OCI-LY1 (cell line): Measurements from ENCODE around the gene TRANK1.

Experiments
- H2AFZ ChIP-seq: fragments of 200-600 bp; sonication (generic), shearing (Covaris generic); 2 replicates; pipeline ENCODE4 v1.6.0; 2014; ENCODE audit warnings: antibody characterized with exemption, mild to moderate bottlenecking, low read length
- H3F3A ChIP-seq: fragments of 200-600 bp; sonication (generic), shearing (Covaris generic); 2 replicates; pipeline ENCODE4 v1.6.0; 2014; ENCODE audit warnings: mild to moderate bottlenecking, antibody characterized with exemption, low read length, moderate library complexity; ENCODE audit not compliant: insufficient read depth
- H3K27ac ChIP-seq: fragments of 200-600 bp; sonication (generic); 2 replicates; pipeline ENCODE4 v1.5.1; 2014; ENCODE audit warnings: low read length, mixed run types, mild to moderate bottlenecking, low read depth; ENCODE audit not compliant: poor library complexity, severe bottlenecking
- H3K27me3 ChIP-seq: fragments of 200-600 bp; sonication (generic); 2 replicates; pipeline ENCODE4 v1.6.0; 2014; ENCODE audit warnings: antibody characterized with exemption, mild to moderate bottlenecking, low read length, moderate library complexity; ENCODE audit not compliant: insufficient read depth
- H3K36me3 ChIP-seq: fragments of 200-600 bp; sonication (generic); 2 replicates; pipeline ENCODE4 v1.6.1; 2014; ENCODE audit warnings: mild to moderate bottlenecking, antibody characterized with exemption, low read length, moderate library complexity, mixed read lengths; ENCODE audit not compliant: insufficient read depth
- H3K4me1 ChIP-seq: fragments of 200-600 bp; sonication (generic); 2 replicates; pipeline ENCODE4 v1.5.1; 2014; ENCODE audit warnings: mild to moderate bottlenecking, low read length, moderate library complexity; ENCODE audit not compliant: insufficient read depth, severe bottlenecking
- H3K4me2 ChIP-seq: fragments of 200-600 bp; sonication (generic), shearing (Covaris generic); 2 replicates; pipeline ENCODE4 v1.6.1; 2014; ENCODE audit warnings: low read length
- H3K4me3 ChIP-seq: fragments of 200-600 bp; sonication (generic); 2 replicates; pipeline ENCODE4 v1.5.1; 2014; ENCODE audit warnings: low read length, low read depth, mild to moderate bottlenecking, mixed read lengths; ENCODE audit not compliant: poor library complexity, severe bottlenecking
- H3K79me2 ChIP-seq: fragments of 200-600 bp; shearing (Covaris generic); 2 replicates; pipeline ENCODE4 v1.6.1; 2016; ENCODE audit warnings: mixed run types, low read length, mixed read lengths; ENCODE audit not compliant: insufficient read depth
- H3K9ac ChIP-seq: fragments of 200-600 bp; sonication (generic), shearing (Covaris generic); 2 replicates; pipeline ENCODE4 v1.6.1; 2014; ENCODE audit warnings: mild to moderate bottlenecking, low read length, mixed read lengths
- H3K9me2 ChIP-seq: fragments of 200-600 bp; sonication (generic), shearing (Covaris generic); 2 replicates; pipeline ENCODE4 v1.6.1; 2014; ENCODE audit warnings: low read depth, mild to moderate bottlenecking, low read length, mixed read lengths
- H3K9me3 ChIP-seq: fragments of 200-600 bp; shearing (Covaris generic); 2 replicates; pipeline ENCODE4 v1.6.1; 2014; ENCODE audit warnings: low read length, mixed read lengths
- H4K20me1 ChIP-seq: fragments of 200-600 bp; sonication (generic), shearing (Covaris generic); 2 replicates; pipeline ENCODE4 v1.6.0; 2016; ENCODE audit warnings: mild to moderate bottlenecking, low read length; ENCODE audit not compliant: insufficient read depth
- EZH2 ChIP-seq: fragments of 200-600 bp; sonication (generic), shearing (Covaris generic); IDR thresholded peaks from 2 replicates; pipeline ENCODE4 v1.8.0; 2017; ENCODE audit warnings: borderline replicate concordance, mixed run types, mild to moderate bottlenecking, antibody characterized with exemption, low read length, moderate library complexity, mixed read lengths
- TF ChIP-seq, protein P1 (sequence below): fragments of 200-600 bp; sonication (generic), shearing (Covaris generic); IDR thresholded peaks from 2 replicates; pipeline ENCODE4 v1.5.1; 2017; ENCODE audit warnings: mild to moderate bottlenecking, antibody characterized with exemption, low read length, moderate library complexity, mixed read lengths

Gene TRANK1

DNA sequence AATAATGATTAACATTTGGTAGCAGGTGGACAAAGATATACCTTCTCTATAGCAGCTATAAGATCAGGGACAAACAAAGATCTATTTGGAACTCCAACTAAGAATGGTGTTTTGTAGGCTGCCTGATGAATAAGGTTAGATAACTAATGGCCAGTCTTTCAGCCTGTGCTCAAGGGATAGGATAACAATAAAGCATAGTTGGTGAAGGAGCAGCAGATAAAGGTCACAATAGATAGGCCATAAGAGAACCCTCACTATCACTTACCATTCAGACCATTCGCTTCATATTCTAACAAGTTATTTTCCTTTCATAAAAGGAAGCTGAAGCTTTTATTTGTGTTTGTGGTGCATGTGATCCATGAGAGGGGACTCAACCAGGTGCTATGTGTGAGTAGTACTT is 28.3 kb upstream of the TRANK1 start:
- peaks cover 19% of the 10 kb centered on the region for H3K4me1 ChIP-seq

DNA sequence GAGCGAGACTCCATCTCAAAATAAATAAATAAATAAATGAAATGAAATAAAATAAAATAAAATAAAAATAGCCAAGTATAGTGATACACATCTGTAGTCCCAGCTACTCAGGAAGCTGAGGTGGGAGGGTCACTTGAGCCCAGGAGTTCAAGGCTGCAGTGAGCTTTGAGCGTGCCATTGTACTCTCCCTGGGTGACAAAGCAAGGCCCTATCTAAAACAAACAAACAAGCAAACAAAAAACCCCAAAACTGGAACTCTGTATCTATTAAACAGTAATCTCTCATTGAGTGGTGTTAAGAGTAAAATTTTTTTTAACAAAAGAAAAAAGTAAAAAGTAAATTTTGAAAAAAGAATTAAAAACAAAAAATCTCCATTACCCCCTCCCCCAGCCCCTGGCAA is 27.3 kb upstream of the TRANK1 start:
- H3K27me3 ChIP-seq: no peaks in the 10 kb centered on the region
- no peak overlapping the region for H3K27ac ChIP-seq
- H3K79me2 ChIP-seq: no peaks in the 10 kb centered on the region
- H3K36me3 ChIP-seq: no peaks in the 10 kb centered on the region
- H3K4me1 ChIP-seq: peaks cover 19% of the 10 kb centered on the region
- H4K20me1 ChIP-seq: no peaks in the 10 kb centered on the region
- no peak overlapping the region for H2AFZ ChIP-seq
- H3K9me2 ChIP-seq: no peaks in the 10 kb centered on the region
- no peak overlapping the region for H3K4me2 ChIP-seq
- no peaks in the 10 kb centered on the region for H3F3A ChIP-seq
- no peaks in the 10 kb centered on the region for H3K9me3 ChIP-seq
- no peak overlapping the region for H3K4me3 ChIP-seq
- no peak overlapping the region for H3K9ac ChIP-seq
- TF ChIP-seq EZH2: no peak
- TF ChIP-seq, protein P1, sequence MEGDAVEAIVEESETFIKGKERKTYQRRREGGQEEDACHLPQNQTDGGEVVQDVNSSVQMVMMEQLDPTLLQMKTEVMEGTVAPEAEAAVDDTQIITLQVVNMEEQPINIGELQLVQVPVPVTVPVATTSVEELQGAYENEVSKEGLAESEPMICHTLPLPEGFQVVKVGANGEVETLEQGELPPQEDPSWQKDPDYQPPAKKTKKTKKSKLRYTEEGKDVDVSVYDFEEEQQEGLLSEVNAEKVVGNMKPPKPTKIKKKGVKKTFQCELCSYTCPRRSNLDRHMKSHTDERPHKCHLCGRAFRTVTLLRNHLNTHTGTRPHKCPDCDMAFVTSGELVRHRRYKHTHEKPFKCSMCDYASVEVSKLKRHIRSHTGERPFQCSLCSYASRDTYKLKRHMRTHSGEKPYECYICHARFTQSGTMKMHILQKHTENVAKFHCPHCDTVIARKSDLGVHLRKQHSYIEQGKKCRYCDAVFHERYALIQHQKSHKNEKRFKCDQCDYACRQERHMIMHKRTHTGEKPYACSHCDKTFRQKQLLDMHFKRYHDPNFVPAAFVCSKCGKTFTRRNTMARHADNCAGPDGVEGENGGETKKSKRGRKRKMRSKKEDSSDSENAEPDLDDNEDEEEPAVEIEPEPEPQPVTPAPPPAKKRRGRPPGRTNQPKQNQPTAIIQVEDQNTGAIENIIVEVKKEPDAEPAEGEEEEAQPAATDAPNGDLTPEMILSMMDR: no peak

More for the DNA sequence above, 28.3 kb upstream of the TRANK1 start:
- no peak for TF ChIP-seq EZH2
- TF ChIP-seq, protein P1: no peak
- H3K36me3 ChIP-seq: no peaks in the 10 kb centered on the region
- H3K79me2 ChIP-seq: no peaks in the 10 kb centered on the region
- H3K9me3 ChIP-seq: no peaks in the 10 kb centered on the region
- no peaks in the 10 kb centered on the region for H3F3A ChIP-seq
- no peak overlapping the region for H2AFZ ChIP-seq
- H3K9me2 ChIP-seq: no peaks in the 10 kb centered on the region
- H4K20me1 ChIP-seq: no peaks in the 10 kb centered on the region
- H3K27ac ChIP-seq: no peak overlapping the region
- H3K4me3 ChIP-seq: no peak overlapping the region
- H3K27me3 ChIP-seq: no peaks in the 10 kb centered on the region
- H3K9ac ChIP-seq: no peak overlapping the region
- no peak overlapping the region for H3K4me2 ChIP-seq

DNA sequence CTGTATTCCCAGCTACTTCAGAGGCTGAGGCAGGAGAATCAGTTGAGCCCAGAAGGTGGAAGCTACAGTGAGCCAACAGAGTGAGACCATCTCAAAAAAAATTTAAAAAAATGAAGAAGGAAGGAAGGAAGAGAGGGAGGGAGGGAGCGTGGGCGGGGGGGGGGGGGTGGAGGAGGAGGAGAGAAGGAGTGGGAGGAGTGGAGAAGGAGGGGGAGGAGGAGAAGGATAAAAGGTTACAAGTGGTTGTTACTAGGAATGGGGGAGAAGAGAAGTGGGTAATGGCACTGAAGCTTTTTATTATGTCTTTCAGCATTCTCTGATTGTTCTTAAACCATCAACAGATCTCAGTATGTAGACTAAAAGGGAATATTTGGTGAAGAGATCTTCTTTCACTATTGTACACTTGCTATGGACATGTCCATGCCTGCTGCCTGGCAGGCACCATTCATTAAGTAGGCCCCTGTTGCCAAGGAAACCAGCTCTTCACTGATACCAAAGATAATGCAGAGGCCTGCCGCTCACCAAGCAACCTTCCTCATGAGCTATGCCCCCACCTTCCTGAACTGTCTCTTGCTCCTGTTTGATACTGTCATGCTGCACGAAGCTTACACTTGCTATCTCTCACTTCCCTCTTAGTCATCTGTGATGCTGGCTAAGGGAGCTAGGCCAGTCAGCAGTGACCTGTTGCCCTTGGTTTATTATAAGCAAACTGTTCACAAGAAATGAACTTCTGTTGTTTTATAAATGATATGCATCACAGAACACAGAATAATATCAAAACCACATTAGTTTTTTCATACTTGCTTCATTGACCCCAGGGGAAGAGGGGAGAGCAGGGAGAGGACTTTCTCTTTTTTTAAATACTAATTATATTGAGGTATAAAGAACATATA is 24.9 kb upstream of the TRANK1 start:
- no peak overlapping the region for H2AFZ ChIP-seq
- TF ChIP-seq, protein P1: no peak
- TF ChIP-seq EZH2: no peak
- no peaks in the 10 kb centered on the region for H3K27me3 ChIP-seq
- H3K4me3 ChIP-seq: no peak overlapping the region
- no peak overlapping the region for H3K9ac ChIP-seq
- no peaks in the 10 kb centered on the region for H3K9me3 ChIP-seq
- peaks cover 27% of the 10 kb centered on the region for H3K4me1 ChIP-seq
- H3K36me3 ChIP-seq: no peaks in the 10 kb centered on the region
- peak overlapping the region; percentile 24 for H3K27ac ChIP-seq
- peak overlapping the region; percentile 17; the same call in 1 of the 2 replicates for H3K4me2 ChIP-seq
- H3K9me2 ChIP-seq: no peaks in the 10 kb centered on the region
- no peaks in the 10 kb centered on the region for H4K20me1 ChIP-seq
- no peaks in the 10 kb centered on the region for H3K79me2 ChIP-seq
- no peaks in the 10 kb centered on the region for H3F3A ChIP-seq
